CD4-positive, alpha-beta T cell (primary cell): ENCODE results near the gene MTMR4. TPM values are rescaled to one million over a fixed set of nuclear protein-coding genes. Genes with fewer than 3 reads are reported as not detected.
A peak's percentile ranks its signal among the peaks of the same experiment; 100 is the strongest.

Experiments used
- ATAC-seq: fragments of 200-7000 bp; cut with Tn5 transposase; one replicate; pipeline ENCODE4 v1.10.0; 2022; ENCODE audit warnings: mild to moderate bottlenecking; ENCODE audit not compliant: poor library complexity
- CTCF ChIA-PET: fragments of 350-600 bp; sonication (Branson Sonifier 250); formaldehyde crosslinking; loops from one replicate; lab custom pipeline; 2021; ENCODE audit warnings: antibody characterized with exemption, inconsistent platforms; lab: Charles Lee
- POLR2A ChIA-PET: fragments of 350-600 bp; sonication (Branson Sonifier 250); formaldehyde crosslinking; loops from one replicate; lab custom pipeline; 2021; ENCODE audit warnings: antibody characterized with exemption, inconsistent platforms; lab: Charles Lee
- DNase-seq, 14 experiments: peaks; one replicate each; pipeline ENCODE4 v3.0.0-alpha.2; 2013 to 2020; ENCODE audit warnings: mixed read lengths in 2 of 14
- H3K27ac ChIP-seq, 2 donors: one replicate each; pipeline versions ENCODE4 v1.5.1 to v1.7.0; 2013; ENCODE audit warnings: low read length in 2 of 2, low read depth in 1 of 2, mild to moderate bottlenecking in 1 of 2
- H3K27me3 ChIP-seq, 2 experiments: 1 replicate in 1 of 2; 2 replicates in 1 of 2; pipeline versions ENCODE4 v1.6.1 to v1.7.0; 2013; ENCODE audit warnings: low read length in 2 of 2, control low read depth in 1 of 2, mild to moderate bottlenecking in 1 of 2, moderate library complexity in 1 of 2; ENCODE audit not compliant: insufficient read depth in 2 of 2, control insufficient read depth in 1 of 2
- H3K36me3 ChIP-seq: one replicate; pipeline ENCODE4 v1.6.1; 2013; ENCODE audit warnings: low read length, control low read depth; ENCODE audit not compliant: insufficient read depth
- H3K4me1 ChIP-seq: one replicate; pipeline ENCODE4 v1.6.1; 2013; ENCODE audit warnings: low read length, control low read depth; ENCODE audit not compliant: insufficient read depth
- H3K4me3 ChIP-seq: one replicate; pipeline ENCODE4 v1.5.1; 2013; ENCODE audit warnings: mild to moderate bottlenecking, low read length, moderate library complexity
- H3K9me3 ChIP-seq, 2 experiments: 1 replicate in 1 of 2; 2 replicates in 1 of 2; pipeline versions ENCODE4 v1.6.1 to v1.7.0; 2013; ENCODE audit warnings: low read length in 2 of 2, mild to moderate bottlenecking in 2 of 2, control low read depth in 1 of 2, moderate library complexity in 1 of 2; ENCODE audit not compliant: control insufficient read depth in 1 of 2, insufficient read depth in 1 of 2
- H3K27ac Mint-ChIP-seq: one replicate; pipeline ENCODE4 v1.8.0; 2020; ENCODE audit warnings: mixed read lengths
- H3K27me3 Mint-ChIP-seq: one replicate; pipeline ENCODE4 v1.8.0; 2021; ENCODE audit warnings: mixed read lengths
- H3K36me3 Mint-ChIP-seq: one replicate; pipeline ENCODE4 v1.8.0; 2021; ENCODE audit warnings: low read depth, mixed read lengths
- H3K4me1 Mint-ChIP-seq: one replicate; pipeline ENCODE4 v1.8.0; 2021; ENCODE audit warnings: low read depth, mixed read lengths
- H3K4me3 Mint-ChIP-seq: one replicate; pipeline ENCODE4 v1.8.0; 2020; ENCODE audit warnings: mild to moderate bottlenecking, mixed read lengths
- H3K9me3 Mint-ChIP-seq: one replicate; pipeline ENCODE4 v1.8.0; 2020; ENCODE audit warnings: mixed read lengths
- CTCF ChIP-seq: fragments of 200-600 bp; IDR thresholded peaks from one replicate; pipeline ENCODE4 v1.8.0; 2022; ENCODE audit warnings: antibody characterized with exemption, mild to moderate bottlenecking
- intact Hi-C, 2 experiments: fragments of 100-400 bp; cut with DNase I in 1 of 2; cut with micrococcal nuclease in 1 of 2; formaldehyde crosslinking; loops; one replicate each; pipeline versions ENCODE4 v1.15.1 to v1.9.0; 2023 to 2025; cut with DNase I, micrococcal nuclease
- polyA plus RNA-seq, 2 donors: library from polyadenylated mRNA; unstranded; fragments of 120-200 nt; gene quantifications; one replicate each; pipeline ENCODE4 v1.2.1, GENCODE V29; 2013
- total RNA-seq, 174 experiments: library from RNA in 2 of 174; stranded (reverse) in 2 of 174; gene quantifications; one replicate each; pipeline ENCODE4 v1.2.3 and lab custom pipeline; 2021 to 2026

Gene MTMR4
- total RNA-seq (10 to 100 TPM; 28.8 to 30.0 TPM), total RNA-seq (lab: John Stamatoyannopoulos, UW) (16.8 to 236 (median 108) reads per million in 172 experiments)
- 27.3 TPM for polyA plus RNA-seq (2013, experiment 1 of 2)
- polyA plus RNA-seq (2013, experiment 2 of 2): 31.5 TPM

GRCh38 chr17:58513965-58514769 is at the start of gene MTMR4:
Gene MTMR4, minus strand, starts transcription at chr17:58514638. Its CDS starts 231 bp downstream, at chr17:58514407.
- Mint-ChIP-seq H3K4me1 (peaks cover 60% of the 10 kb centered on the region), H3K27me3 (no peaks in the 10 kb centered on the region), H3K36me3 (peaks cover 67% of the 10 kb centered on the region), H3K4me3 (peak within 1 kb of the TSS; percentile 90), H3K9me3 (no peaks in the 10 kb centered on the region), H3K27ac (peak within 1 kb of the TSS; percentile 85)
- DNase-seq: peak; percentile 46 to 91 (median 68)
- Histone ChIP-seq H3K9me3 (no peaks in the 10 kb centered on the region), H3K4me3 (peak within 1 kb of the TSS; percentile 71), H3K27me3 (no peaks in the 10 kb centered on the region), H3K27ac (no peak within 1 kb of the TSS), H3K4me1 (peaks cover 46% of the 10 kb centered on the region), H3K36me3 (peaks cover 39% of the 10 kb centered on the region)
- peak; percentile 10 for ATAC-seq
- intact Hi-C loops: loop anchor here (2.0 to 10.0 kb wide), 7 partner anchors 161 to 1881 kb away; partner anchors contain the start of genes C17orf67 (in 1 of the 2), DGKE (in 1 of the 2), DYNLL2 (in 1 of the 2) and SRSF1 (in 1 of the 2)
- ChIA-PET CTCF (interaction anchor here (1.4 kb wide), 1 partner anchor 26 kb away, joined by 4 read pairs; no protein-coding TSS in a partner anchor), POLR2A (interaction anchor here (1.1 to 2.9 kb wide), 7 partner anchors 9 to 593 kb away, joined by 3 to 8 read pairs (median 4); partner anchors contain the start of gene TRIM37)
- no peak for TF ChIP-seq CTCF

- H3K9me3 Mint-ChIP-seq: no peaks in the 10 kb centered on the region
- no peaks in the 10 kb centered on the region for H3K27me3 ChIP-seq
- no peaks in the 10 kb centered on the region for H3K27me3 Mint-ChIP-seq
- H3K27ac Mint-ChIP-seq: no peak overlapping the region
- H3K9me3 ChIP-seq: no peaks in the 10 kb centered on the region
- POLR2A ChIA-PET: no interaction called here
- H3K4me3 Mint-ChIP-seq: no peak overlapping the region
- no peaks in the 10 kb centered on the region for H3K4me1 ChIP-seq
- intact Hi-C loops: no loop called here
- peaks cover 6% of the 10 kb centered on the region for H3K4me1 Mint-ChIP-seq
- DNase-seq (no peak), ATAC-seq (no peak)
- H3K36me3 ChIP-seq: no peaks in the 10 kb centered on the region
- TF ChIP-seq CTCF: no peak
- CTCF ChIA-PET: interaction anchor here (1.1 kb wide), 1 partner anchor 19 kb away, joined by 3 read pairs; no protein-coding TSS in a partner anchor
- no peaks in the 10 kb centered on the region for H3K36me3 Mint-ChIP-seq
- H3K4me3 ChIP-seq: no peak overlapping the region
- no peak overlapping the region for H3K27ac ChIP-seq
Observed at GRCh38 chr17:58560511-58560910, 46.1 kb upstream of the MTMR4 start.

- POLR2A ChIA-PET: no interaction called here
- intact Hi-C loops: no loop called here
- no peak for ATAC-seq
Observed at GRCh38 chr17:58557981-58558380, 43.5 kb upstream of the MTMR4 start.

More at GRCh38 chr17:58557981-58558380, 43.5 kb upstream of the MTMR4 start:
- Histone ChIP-seq H3K9me3 (no peaks in the 10 kb centered on the region), H3K4me1 (no peaks in the 10 kb centered on the region), H3K4me3 (no peak overlapping the region), H3K36me3 (no peaks in the 10 kb centered on the region), H3K27ac (no peak overlapping the region), H3K27me3 (no peaks in the 10 kb centered on the region)
- Mint-ChIP-seq H3K27me3 (no peaks in the 10 kb centered on the region), H3K9me3 (no peaks in the 10 kb centered on the region), H3K4me1 (peaks cover 6% of the 10 kb centered on the region), H3K36me3 (no peaks in the 10 kb centered on the region), H3K4me3 (no peak overlapping the region), H3K27ac (no peak overlapping the region)
- CTCF ChIA-PET: no interaction called here
- no peak for TF ChIP-seq CTCF
- DNase-seq: no peak
